B cell (primary cell): ENCODE data around the gene DOLPP1.

Experiments used
- CTCF ChIP-seq: fragments of 200-600 bp; IDR thresholded peaks from one replicate; pipeline ENCODE4 v1.8.0; 2022; ENCODE audit warnings: antibody characterized with exemption, mild to moderate bottlenecking
- EZH2 ChIP-seq: IDR thresholded peaks from 2 replicates; pipeline ENCODE4 v1.6.1; 2012; ENCODE audit warnings: borderline replicate concordance, low read depth, mild to moderate bottlenecking, moderate library complexity, low read length; ENCODE audit not compliant: insufficient read depth, poor library complexity, severe bottlenecking

GRCh38 chr9:129095908-129096307, 15.0 kb downstream of the DOLPP1 start:
- no peak for TF ChIP-seq CTCF
- TF ChIP-seq EZH2 = no peak
